ENCODE results near the gene SLIT3.

- no peak for TF ChIP-seq CTCF (IDR thresholded peaks at IDR 0.05)
- TF ChIP-seq POLR2A (IDR thresholded peaks at IDR 0.05): no peak
These were observed 403.4 kb downstream of the SLIT3 start for GRCh38 chr5:168897387-168898122.

Data from breast epithelium (tissue), 3 donors.